Measurements from ENCODE around the gene STOML3. TPM values are rescaled to one million over a fixed set of nuclear protein-coding genes. Genes with fewer than 3 reads are reported as not detected.

STOML3 gene
- total RNA-seq, 1 experiment from 2014 or later = not detected

GRCh38 chr13:39025433-39025839, 34.8 kb upstream of the STOML3 start:
- H3K9me3 ChIP-seq (ENCODE audit: control insufficient read depth, insufficient read depth, low read depth, low read length) = no peaks in the 10 kb centered on the region
- no peak overlapping the region for H3K4me3 ChIP-seq (ENCODE audit: low read depth in 2 of 2, low read length in 2 of 2)
- ChIA-PET POLR2A (no interaction called here), CTCF (no interaction called here)
- intact Hi-C loops (cut with micrococcal nuclease; ENCODE audit: unreplicated experiment) (no loop called here), in situ Hi-C loops (cut with HindIII; ENCODE audit: low pct_unique_long_range_greater_than_20kb, low sequenced_read_pairs) (no loop called here)
- no peaks in the 10 kb centered on the region for H3K27me3 ChIP-seq (ENCODE audit: control insufficient read depth, insufficient read depth, low read length)
- no TSS peak for BruUV-seq (replicated peaks)
- H3K27ac ChIP-seq (ENCODE audit: low read length) = no peak overlapping the region
- no peak for DNase-seq (ENCODE audit: low read depth, low spot score)
- no peaks in the 10 kb centered on the region for H3K4me1 ChIP-seq (ENCODE audit: control insufficient read depth, insufficient read depth, low read length)
- ATAC-seq = no peak
- H3K36me3 ChIP-seq (ENCODE audit: control insufficient read depth, insufficient read depth, low read length) = peaks cover 19% of the 10 kb centered on the region
- TF ChIP-seq TCF7L2 (IDR thresholded peaks at IDR 0.05; ENCODE audit: low read depth, low read length) (no peak), REST (IDR thresholded peaks at IDR 0.05; ENCODE audit: insufficient read depth in 1 of 2, low read depth in 2 of 2, low read length in 1 of 2) (no peak)

- no TSS peak for BruUV-seq (replicated peaks)
- H3K36me3 ChIP-seq (ENCODE audit: control insufficient read depth, insufficient read depth, low read length) = peaks cover 19% of the 10 kb centered on the region
- no peaks in the 10 kb centered on the region for H3K27me3 ChIP-seq (ENCODE audit: control insufficient read depth, insufficient read depth, low read length)
- intact Hi-C loops (cut with micrococcal nuclease; ENCODE audit: unreplicated experiment) = no loop called here
- CTCF ChIA-PET = no interaction called here
- no peaks in the 10 kb centered on the region for H3K9me3 ChIP-seq (ENCODE audit: control insufficient read depth, insufficient read depth, low read depth, low read length)
- DNase-seq (ENCODE audit: low read depth, low spot score) (no peak), ATAC-seq (no peak)
- POLR2A ChIA-PET = interaction anchor here (0.6 kb wide), 1 partner anchor 10 kb away, joined by 4 read pairs; no protein-coding TSS in a partner anchor
- in situ Hi-C loops (cut with HindIII; ENCODE audit: low pct_unique_long_range_greater_than_20kb, low sequenced_read_pairs) = no loop called here
- no peak overlapping the region for H3K4me3 ChIP-seq (ENCODE audit: low read depth in 2 of 2, low read length in 2 of 2)
- H3K4me1 ChIP-seq (ENCODE audit: control insufficient read depth, insufficient read depth, low read length) = no peaks in the 10 kb centered on the region
- no peak overlapping the region for H3K27ac ChIP-seq (ENCODE audit: low read length)
- no peak for TF ChIP-seq REST (IDR thresholded peaks at IDR 0.05; ENCODE audit: insufficient read depth in 1 of 2, low read depth in 2 of 2, low read length in 1 of 2)
- no peak for TF ChIP-seq POLR2AphosphoS5 (IDR thresholded peaks at IDR 0.05; ENCODE audit: low read depth, low read length)
- no peak for TF ChIP-seq TCF7L2 (IDR thresholded peaks at IDR 0.05; ENCODE audit: low read depth, low read length)
- TF ChIP-seq CTCF (IDR thresholded peaks at IDR 0.05) = no peak
- TF ChIP-seq SIN3A (IDR thresholded peaks at IDR 0.05; ENCODE audit: borderline replicate concordance, insufficient read depth, low read depth, low read length) = no peak
Observed at GRCh38 chr13:39023761-39024160, 33.1 kb upstream of the STOML3 start.
